ENCODE data around the gene CCDC93. TPM values are rescaled to one million over a fixed set of nuclear protein-coding genes. Genes with fewer than 3 reads are reported as not detected.

The CCDC93 gene
- total and polyA plus RNA-seq, 12 donors: 6.0 to 43.7 (median 29.4) TPM

DNA sequence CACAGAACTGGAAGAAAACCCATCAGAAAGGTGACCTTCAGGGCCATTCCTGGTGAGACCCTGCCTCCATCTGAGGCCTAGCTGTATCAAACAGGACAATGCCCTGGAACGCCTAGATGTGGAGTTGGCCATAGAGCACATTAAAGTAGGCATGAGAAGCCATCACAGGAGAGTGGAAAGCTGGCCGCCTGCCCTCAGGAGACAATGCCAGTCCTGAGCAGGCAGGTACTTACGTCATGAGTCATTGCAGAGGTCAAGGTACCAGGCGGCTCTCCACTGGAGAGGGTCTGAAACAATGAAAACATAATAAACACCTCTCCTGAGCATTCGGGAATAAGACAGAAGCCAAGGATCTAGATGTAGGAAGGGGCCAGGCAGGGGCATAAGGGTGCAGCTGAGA lies 68.6 kb downstream of the CCDC93 start:
- Histone ChIP-seq H3K36me3 (peaks cover 3 to 100% (median 71%) of the 10 kb centered on the region in 9 donors), H3K27me3 (no peaks in the 10 kb centered on the region), H3K9me3 (no peaks in the 10 kb centered on the region), H3K4me3 (no peak overlapping the region), H3K4me1 (peaks cover 0 to 13% (median 0%) of the 10 kb centered on the region in 9 donors), H3K27ac (no peak overlapping the region)
- DNase-seq (no peak), ATAC-seq (no peak)
- 90 to 95% methylated on average over 5 of the region's 5 CpGs for WGBS, 2 donors
- no peak for TF ChIP-seq CTCF (IDR thresholded peaks at IDR 0.05)
- intact Hi-C loops (cut with DNase I): loop anchor here in 1 of 10 donors (10.0 kb wide), 1 partner anchor 50 kb away; no protein-coding TSS in a partner anchor

GRCh38 chr2:117944816-117945215 lies 69.1 kb downstream of the CCDC93 start:
- H3K27ac ChIP-seq: no peak overlapping the region

DNA sequence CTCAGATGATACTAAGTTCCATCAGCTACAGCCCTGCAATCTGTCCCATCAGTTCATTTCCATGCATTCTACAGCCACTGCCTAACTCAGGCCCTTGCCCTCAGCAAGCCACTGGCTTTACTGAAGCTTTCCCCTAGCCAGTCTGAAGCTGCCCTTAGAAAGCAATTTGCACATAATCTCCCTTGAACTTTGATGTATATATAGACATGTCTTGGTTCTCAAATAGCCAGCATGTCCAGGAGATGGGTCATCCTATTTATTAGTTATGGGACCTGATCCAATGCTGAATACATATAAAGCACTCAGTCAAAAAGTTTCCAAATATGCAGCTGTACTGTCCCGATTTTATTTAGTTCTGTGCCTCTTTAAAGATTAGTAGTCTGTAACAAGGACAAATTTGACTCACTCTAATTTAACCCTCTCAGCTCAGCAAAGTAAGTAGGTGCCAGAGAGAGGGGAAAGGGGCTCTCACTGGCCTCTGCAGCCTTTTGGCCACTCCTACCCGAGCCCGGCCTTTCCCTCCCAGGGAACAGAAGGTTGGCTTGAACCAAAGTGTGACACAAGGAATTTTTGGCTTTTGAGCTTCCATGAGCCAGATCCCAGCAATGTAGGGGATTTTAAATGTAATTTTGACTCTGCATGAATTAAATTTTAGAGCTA lies 70.7 kb downstream of the CCDC93 start:
- no peak for TF ChIP-seq CTCF (IDR thresholded peaks at IDR 0.05)
- intact Hi-C loops (cut with DNase I): loop anchor here in 1 of 10 donors (10.0 kb wide), 1 partner anchor 52 kb away; no protein-coding TSS in a partner anchor
- 78 to 82% methylated on average over 3 of the region's 3 CpGs for WGBS, 2 donors
- Histone ChIP-seq H3K27ac (no peak overlapping the region), H3K4me3 (no peak overlapping the region), H3K4me1 (peaks cover 0 to 13% (median 0%) of the 10 kb centered on the region in 9 donors), H3K9me3 (no peaks in the 10 kb centered on the region), H3K36me3 (peaks cover 4 to 100% (median 68%) of the 10 kb centered on the region in 9 donors), H3K27me3 (no peaks in the 10 kb centered on the region)
- DNase-seq (no peak), ATAC-seq (no peak)

More at GRCh38 chr2:117944816-117945215, 69.1 kb downstream of the CCDC93 start:
- peaks cover 0 to 13% (median 0%) of the 10 kb centered on the region in 9 donors for H3K4me1 ChIP-seq
- no peak overlapping the region for H3K4me3 ChIP-seq
- no peaks in the 10 kb centered on the region for H3K9me3 ChIP-seq
- DNase-seq (no peak), ATAC-seq (no peak)
- intact Hi-C loops (cut with DNase I): loop anchor here in 1 of 10 donors (10.0 kb wide), 1 partner anchor 50 kb away; no protein-coding TSS in a partner anchor
- H3K27me3 ChIP-seq: no peaks in the 10 kb centered on the region
- no peak for TF ChIP-seq CTCF (IDR thresholded peaks at IDR 0.05)
- H3K36me3 ChIP-seq: peaks cover 4 to 100% (median 75%) of the 10 kb centered on the region in 9 donors
- WGBS, 2 donors: 98 to 100% methylated on average over 2 of the region's 2 CpGs

DNA sequence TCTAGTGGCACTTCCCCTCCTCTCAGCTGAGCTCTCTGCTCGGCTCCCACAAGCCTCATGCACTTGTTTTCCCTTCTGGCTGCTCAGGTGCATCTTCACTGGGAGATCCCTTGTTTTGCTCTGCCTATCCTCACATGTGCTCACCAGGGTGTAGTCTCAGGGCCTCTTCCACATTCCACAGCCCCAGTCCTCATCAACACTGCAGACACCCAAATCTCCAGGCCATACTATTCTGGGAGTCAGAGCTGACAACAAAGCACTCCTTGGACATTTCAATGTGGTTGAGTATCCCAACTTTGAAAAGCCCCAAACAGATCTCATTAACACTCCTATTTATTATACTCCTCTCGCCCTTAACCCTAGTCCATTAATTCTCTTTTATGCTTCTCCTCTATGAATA lies 71.3 kb downstream of the CCDC93 start:
- 90 to 93% methylated on average over 2 of the region's 2 CpGs for WGBS, 2 donors
- H3K27ac ChIP-seq: no peak overlapping the region
- no peak overlapping the region for H3K4me3 ChIP-seq
- no peaks in the 10 kb centered on the region for H3K9me3 ChIP-seq
- no peak for TF ChIP-seq CTCF (IDR thresholded peaks at IDR 0.05)
- H3K4me1 ChIP-seq: peaks cover 0 to 14% (median 0%) of the 10 kb centered on the region in 9 donors
- peaks cover 4 to 100% (median 65%) of the 10 kb centered on the region in 9 donors for H3K36me3 ChIP-seq
- intact Hi-C loops (cut with DNase I): loop anchor here in 1 of 10 donors (10.0 kb wide), 1 partner anchor 52 kb away; no protein-coding TSS in a partner anchor
- no peaks in the 10 kb centered on the region for H3K27me3 ChIP-seq
- ATAC-seq: peak in 1 of 8 donors; percentile 37
- DNase-seq: no peak

Measured in heart right ventricle (tissue), 16 donors.